HG03342 (cell line): ENCODE measurements around the gene TMEM258.

Source experiments
- ATAC-seq: cut with Tn5 transposase; IDR thresholded peaks from one replicate; pipeline ENCODE4 v1.9.1; 2021; ENCODE audit warnings: mild to moderate bottlenecking, moderate library complexity; ENCODE audit not compliant: unreplicated experiment

The TMEM258 gene

DNA sequence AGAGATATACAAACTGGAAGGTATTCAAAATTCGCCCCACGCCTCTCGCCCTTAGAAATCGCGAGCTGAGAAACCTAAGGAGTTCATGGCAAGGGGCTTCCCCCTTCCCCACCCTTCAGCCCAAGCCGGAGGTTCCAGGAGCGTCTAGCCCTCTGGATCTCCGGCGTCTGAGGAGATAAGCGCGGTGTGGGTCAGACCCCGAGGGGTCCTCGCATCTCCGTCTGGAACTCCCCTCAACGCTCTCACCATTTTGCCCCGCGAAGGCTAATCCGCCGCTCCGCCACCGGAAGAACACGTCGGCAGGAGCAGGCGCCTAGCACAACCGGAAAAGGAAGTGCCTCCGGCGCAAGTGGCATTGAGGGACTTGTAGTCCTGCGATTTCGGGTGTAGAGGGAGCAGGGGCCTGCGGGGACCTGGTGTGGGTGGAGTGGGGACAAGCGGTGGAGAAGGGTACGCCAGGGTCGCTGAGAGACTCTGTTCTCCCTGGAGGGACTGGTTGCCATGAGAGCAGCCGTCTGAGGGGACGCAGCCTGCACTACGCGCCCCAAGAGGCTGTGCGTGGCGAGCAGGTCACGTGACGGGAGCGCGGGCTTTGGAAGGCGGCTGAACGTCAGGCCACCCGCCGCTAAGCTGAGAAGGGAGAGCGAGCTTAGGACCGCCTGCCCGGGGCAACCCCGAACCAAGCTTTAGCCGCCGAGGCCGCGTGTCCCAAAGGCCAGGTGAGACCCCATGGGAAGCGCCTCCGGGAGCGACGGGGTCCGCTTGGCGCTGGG, at the start of gene TMEM258, which contains the start of gene FEN1:
TSS of gene TMEM258 (minus strand) at position 290 of the 773 bp plus-strand sequence. CDS start at position 249, 41 bp downstream.
TSS of gene FEN1 (plus strand) at position 602 of the 773 bp plus-strand sequence. CDS start 2,451 bp downstream, outside the sequence.
- peak; percentile 83 for ATAC-seq

DNA sequence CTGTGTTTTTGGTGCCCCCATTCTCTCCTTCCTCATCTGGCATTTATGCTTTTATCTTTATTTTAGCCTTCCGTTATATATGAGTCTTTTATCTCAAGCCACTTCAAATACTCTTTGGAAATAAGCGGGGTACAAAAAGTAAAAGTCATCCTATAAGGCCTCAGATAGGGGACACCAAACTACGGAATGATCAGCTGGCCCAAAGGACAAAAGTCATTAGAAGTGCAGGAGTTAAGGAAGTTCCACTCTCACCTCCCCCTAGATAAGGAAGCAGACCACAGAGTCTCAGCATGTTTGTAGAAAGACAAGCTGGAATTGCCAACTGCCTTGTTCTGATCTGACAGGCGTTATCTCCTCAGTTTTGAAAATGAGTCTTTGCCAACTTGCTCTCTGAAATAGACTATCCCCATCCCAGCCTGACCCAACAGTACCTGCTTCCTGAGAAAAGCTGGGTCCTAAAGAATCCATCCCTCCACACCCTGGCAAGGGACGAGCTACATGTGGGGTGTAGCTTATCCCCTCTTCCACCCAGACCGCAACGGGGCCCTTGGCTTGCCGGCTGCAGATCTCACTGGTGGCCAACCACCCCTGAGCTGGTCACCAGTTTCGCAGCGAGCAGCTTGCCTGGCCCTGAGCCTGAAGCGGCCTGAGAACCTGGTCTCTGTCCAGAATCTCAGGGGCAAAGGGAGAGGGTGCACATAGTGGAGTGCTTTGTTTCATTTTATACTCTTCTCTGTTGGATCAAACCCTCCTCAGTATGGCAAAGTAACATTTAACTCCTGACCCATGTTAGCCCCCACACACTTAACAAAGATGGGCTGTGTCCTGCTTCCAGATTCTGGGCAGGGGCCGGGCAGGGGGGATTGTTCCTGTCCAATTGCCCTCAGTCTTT, 49.5 kb upstream of the TMEM258 start:
- ATAC-seq: no peak

DNA sequence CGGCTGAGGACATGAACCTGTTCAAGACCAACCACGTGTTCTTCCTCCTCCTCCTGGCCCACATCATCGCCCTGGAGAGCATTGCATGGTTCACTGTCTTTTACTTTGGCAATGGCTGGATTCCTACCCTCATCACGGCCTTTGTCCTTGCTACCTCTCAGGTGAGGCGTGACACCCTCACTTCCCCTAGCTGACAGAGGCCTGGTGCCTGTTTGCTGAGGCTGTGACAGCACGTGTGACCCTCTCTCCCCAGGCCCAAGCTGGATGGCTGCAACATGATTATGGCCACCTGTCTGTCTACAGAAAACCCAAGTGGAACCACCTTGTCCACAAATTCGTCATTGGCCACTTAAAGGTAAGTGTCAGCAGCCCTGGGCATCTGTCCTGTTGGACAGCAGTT, 48.0 kb upstream of the TMEM258 start:
- ATAC-seq: no peak

GRCh38 chr11:61839742-61840141, 47.3 kb upstream of the TMEM258 start:
- ATAC-seq: no peak

GRCh38 chr11:61838921-61839320, 46.5 kb upstream of the TMEM258 start:
- ATAC-seq: no peak

GRCh38 chr11:61838501-61838900, 46.1 kb upstream of the TMEM258 start:
- no peak for ATAC-seq

DNA sequence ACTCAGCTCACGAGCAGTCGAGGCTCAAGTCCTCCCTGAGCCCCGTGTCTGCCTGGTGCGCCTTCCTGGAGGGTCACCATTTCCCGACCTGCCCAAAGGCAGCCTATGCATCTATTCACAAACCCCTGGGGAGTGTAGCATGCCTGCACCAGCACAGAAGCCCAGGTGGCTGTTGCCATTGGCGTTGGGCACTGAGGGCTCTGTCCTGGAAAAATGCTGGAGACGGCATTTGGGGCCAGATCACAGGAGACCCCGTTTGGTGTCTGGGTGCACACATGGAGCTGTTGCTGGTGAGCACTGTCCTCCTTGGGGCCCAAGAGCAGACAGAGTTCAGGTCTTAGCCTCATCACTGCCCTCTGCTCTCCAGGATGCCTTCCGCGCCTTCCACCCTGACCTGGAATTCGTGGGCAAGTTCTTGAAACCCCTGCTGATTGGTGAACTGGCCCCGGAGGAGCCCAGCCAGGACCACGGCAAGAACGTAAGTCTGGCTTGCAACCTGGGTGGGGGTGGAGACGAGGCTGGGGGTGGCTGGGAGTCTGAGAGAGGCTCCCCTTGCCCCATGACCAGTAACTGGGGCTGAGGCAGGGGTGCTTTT, 45.1 kb upstream of the TMEM258 start:
- no peak for ATAC-seq

- no peak for ATAC-seq
Observed at GRCh38 chr11:61836193-61836592, 43.8 kb upstream of the TMEM258 start.

GRCh38 chr11:61834278-61835048, 42.1 kb upstream of the TMEM258 start:
- ATAC-seq: peak; percentile 90

DNA sequence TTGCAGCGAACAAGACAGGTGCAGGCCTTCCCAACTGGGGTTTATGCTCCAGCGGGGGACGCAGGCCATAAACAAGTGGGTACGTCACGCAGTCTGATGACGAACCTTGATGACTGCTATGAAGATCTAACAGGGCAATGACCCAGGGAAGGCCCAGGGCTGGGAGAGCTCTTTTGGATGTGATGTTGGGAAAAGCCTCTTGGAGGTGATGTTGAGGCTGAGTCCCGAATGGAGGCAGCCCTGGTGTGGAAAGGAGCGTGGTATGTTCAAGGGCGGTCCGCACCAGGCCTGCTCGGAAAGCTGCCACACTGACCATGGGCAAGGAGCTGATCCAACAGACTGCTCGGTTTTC, 41.5 kb upstream of the TMEM258 start:
- no peak for ATAC-seq

GRCh38 chr11:61833471-61833870, 41.1 kb upstream of the TMEM258 start:
- no peak for ATAC-seq

GRCh38 chr11:61832754-61833153, 40.4 kb upstream of the TMEM258 start:
- no peak for ATAC-seq

DNA sequence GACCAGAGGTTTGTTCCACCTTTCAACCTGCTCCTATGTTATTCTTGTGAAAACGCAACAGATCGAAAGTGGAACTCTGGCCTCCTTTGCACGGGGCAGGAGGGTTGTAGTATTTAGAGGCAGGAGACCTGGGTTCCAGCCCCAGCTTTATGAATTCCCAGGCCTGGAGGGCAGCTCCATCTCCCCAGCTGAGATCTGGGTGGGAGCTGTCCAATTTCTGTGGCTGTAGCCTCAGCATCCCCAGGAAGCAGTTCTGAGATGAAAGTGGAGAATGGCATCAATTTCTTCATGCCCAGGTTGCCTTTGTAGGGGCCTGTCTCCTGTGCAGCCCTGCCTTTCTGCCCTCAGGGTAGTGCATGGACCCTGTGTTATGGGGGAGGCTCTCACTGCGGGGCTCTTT, 39.8 kb upstream of the TMEM258 start:
- no peak for ATAC-seq

DNA sequence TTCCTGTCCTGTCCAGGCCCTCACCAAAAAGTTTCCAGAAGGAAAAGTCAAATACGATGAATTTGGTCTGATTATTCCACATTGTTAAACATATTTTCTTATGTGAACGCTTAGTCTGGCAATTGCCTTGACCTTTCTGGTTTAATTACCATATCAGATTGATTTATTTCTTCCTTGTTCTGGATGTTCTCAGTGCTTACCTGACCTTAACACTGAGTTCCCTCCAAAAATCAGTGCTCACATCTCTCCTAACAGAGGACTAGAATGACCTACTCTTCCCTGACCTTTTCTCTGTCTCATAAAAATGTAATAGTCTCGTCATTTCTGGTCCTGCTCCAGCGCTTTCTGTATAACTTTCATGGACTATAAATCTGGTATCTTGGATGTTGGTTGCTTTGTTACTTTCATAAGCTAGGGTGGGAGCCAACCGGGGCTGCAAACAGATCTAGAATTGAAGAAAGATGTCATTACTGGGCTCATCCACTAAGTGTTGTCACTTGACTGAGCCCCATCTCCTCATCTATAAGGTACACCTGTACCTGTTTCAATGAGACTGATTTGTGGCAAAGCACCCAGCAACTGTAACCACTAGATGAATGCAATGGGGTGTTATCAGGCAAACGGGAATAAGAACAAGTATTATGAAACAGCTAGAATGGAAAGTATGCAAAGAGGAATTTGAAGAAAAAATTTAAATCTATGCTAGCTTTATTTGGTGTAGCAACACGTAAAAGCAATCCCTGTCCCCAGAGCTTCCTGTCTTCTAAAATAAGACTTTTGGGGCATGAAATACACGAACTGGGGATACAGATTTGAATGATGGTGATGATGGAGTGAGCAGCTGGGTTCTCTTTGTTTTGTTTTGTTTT, 38.1 kb upstream of the TMEM258 start:
- ATAC-seq: no peak

- ATAC-seq: no peak
Observed at GRCh38 chr11:61829806-61830205, 37.4 kb upstream of the TMEM258 start.

DNA sequence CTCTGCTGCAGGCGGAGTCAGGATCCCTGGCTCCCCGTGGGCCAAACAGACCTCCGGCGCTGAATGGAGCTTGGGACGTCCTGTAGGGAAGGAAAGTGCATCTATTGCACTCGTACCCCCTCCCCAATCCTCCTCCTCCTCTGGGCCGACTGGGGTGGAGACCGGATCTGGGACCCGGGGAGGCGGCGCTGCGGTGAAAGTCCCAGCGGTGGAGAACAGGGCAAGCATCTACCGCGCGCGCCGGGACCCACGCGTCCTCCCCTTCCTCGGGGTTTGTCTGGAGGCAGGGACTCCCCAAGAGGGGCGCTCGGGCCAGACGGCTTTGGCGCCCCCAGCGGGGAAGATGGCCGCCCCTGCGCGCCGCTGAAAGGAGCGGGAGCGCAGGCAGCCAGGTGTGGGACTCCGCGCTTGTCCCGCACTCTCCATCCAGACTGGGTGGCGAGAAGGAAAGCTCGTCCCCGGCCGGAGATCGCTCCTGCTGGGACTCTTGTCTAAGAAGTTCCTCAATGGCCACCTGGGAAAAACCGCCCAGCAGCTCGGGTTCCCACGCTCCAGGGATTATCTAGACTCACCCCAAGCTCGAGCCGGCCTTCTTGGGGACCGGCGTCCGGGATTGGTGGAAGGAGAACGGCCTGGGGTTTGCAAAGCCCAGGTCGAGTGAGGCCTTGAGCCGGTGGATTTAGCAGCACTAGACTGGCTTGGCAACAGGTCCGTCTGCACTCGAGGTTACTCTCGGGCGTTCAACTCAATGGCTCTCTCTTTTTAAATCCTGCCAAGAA, 36.4 kb upstream of the TMEM258 start:
- peak; percentile 23 for ATAC-seq

DNA sequence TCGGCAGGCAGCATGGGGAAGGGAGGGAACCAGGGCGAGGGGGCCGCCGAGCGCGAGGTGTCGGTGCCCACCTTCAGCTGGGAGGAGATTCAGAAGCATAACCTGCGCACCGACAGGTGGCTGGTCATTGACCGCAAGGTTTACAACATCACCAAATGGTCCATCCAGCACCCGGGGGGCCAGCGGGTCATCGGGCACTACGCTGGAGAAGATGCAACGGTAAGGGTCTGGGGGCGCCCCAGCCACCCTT, 35.9 kb upstream of the TMEM258 start:
- no peak for ATAC-seq

DNA sequence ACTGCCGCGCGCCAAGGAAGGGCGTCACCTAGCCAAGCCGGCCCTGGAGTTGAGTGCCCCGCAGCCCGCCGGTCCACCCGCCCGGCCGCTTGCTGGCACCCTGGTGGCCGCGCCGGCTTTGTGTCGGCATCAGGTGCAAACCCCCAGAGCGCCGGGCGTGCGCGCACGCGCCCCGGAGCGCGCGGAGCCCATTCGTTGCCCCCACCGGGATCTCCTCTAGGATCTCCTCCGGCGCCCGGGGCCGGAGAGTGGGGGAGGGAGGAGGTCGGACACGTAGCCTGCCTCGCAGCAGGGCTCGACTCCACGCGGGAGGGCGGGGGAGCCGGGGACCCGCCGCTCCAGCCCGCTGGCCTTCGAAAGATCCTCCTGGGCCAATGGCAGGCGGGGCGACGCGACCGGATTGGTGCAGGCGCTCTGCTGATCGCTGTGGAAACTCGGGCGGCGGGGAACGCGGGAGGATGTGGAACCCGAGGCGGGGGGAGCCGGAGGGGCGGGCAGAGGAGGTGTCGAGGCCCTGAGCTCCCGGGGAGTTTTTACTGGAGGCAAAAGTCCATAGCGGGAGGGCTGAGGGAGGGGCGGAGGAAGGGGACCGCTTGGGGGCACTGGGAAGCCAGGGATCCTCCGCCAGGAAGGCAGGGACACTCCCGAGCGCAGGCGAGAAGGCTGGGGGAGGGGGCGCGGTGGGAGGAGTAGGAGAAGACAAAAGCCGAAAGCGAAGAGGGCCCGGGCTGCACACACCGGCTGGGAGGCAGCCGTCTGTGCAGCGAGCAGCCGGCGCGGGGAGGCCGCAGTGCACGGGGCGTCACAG, 35.4 kb upstream of the TMEM258 start, which contains the start of gene FADS2:
TSS of gene FADS2 (plus strand) at position 730 of the 808 bp plus-strand sequence. CDS start 91 bp downstream, outside the sequence.
- peak; percentile 73 for ATAC-seq
